ENCODE data around the gene TASOR2.

TASOR2 gene

DNA sequence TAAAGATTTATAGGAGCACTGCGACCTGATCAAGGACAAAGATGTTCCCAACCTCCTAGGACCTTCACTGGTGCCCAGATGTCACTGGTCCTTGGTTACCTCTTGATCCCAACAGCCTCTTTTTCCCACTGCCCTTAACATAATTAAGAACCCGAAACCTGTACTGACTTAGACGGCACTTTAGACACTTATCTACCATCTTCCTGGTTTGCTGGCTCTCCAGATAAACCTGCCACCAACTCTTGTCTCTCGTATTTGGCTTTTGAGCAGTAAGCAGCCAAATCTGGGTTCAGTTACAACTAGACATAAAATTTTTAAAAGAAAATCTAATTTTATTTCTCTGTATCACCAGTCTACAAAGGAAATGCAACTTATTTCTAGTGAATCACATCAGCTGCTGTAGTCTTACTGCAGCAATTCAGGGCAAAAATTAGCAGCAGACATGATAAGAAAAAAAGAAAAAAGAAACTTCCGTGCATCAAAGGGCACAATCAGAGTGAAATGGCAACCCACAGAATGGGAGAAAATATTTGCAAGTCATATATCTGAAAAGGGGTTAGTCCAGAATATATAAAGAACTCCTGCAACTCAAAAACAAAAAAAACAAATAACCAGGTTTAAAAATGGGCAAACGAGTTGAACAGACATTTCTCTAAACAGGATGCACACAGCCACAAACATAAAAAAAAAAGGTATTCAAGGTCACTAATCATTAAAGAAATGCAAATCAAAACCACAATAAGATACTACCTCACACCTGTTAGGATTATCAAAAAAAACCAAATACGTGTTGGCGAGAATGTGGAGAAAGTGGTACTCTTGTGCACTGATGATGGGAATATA lies 27.7 kb upstream of the TASOR2 start:
- no peak for DNase-seq (ENCODE audit: low read depth in 2 of 3, low spot score in 1 of 3)

GRCh38 chr10:5658871-5659618 lies 25.6 kb upstream of the TASOR2 start:
- no peak for DNase-seq (ENCODE audit: low read depth in 2 of 3, low spot score in 1 of 3)

DNA sequence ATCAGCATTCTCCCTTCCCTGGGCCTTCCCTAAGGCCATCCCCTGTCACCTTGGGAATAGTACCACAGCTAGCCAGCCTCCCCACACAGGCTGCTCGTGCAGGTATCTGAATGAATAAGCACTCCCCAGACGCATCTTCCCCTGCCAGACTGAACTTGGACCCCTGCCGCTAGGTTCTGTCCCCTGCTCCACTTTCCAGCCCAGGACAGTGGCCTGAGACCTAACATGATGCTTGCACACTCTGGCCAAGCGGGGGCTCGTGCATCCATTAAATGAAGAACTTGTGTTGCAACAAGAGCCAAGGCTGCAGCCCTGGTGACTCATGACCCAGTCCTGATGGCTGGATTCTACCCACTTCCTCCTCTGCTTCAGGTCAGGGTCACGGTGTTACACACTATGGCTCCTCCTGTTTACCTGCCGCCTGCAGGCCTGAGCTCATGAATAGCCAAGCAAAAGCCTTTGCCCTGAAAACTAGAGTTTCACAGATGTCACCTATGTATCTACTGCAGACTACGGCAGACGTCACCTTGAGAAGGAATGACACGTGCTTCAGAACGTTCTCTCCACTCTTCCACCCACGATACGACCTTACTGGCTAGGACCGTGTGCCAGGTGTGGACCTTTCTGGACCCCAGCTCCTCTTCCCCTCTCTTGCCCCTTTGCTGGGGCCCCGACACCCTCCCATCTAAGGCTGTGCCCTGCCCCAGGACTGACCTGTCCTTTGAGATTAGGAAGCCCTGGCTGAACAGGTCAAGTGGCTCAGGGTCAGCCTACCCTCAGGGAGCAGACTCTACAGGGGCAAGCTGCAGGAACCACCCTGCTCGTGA lies 24.7 kb upstream of the TASOR2 start:
- no peak for DNase-seq (ENCODE audit: low read depth in 2 of 3, low spot score in 1 of 3)

DNA sequence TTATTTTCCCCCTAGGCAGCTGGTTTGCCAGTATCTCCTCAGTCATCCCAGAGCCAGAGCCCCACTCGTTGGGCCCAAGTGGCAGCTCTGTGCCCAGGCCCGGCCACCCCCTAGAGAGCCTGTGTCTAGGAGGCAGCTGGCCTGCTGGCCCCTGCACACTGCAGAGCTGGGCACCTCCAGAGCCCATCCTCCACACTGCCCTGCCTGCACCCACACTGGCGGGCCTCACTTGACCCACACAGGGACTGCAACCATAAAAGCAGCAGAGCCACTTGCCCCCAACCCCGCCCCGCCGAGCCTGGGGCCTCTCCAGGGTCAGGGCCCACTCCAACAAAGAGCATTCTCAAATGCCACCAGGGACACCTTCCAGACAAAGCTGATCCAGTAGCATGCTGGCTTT lies 23.6 kb upstream of the TASOR2 start:
- DNase-seq (ENCODE audit: low read depth in 2 of 3, low spot score in 1 of 3), result no peak

- no peak for DNase-seq (ENCODE audit: low read depth in 2 of 3, low spot score in 1 of 3)
These were observed 21.7 kb upstream of the TASOR2 start for GRCh38 chr10:5662708-5663579.

- no peak for DNase-seq (ENCODE audit: low read depth in 2 of 3, low spot score in 1 of 3)
These were observed 20.8 kb upstream of the TASOR2 start for GRCh38 chr10:5663692-5664427.

DNA sequence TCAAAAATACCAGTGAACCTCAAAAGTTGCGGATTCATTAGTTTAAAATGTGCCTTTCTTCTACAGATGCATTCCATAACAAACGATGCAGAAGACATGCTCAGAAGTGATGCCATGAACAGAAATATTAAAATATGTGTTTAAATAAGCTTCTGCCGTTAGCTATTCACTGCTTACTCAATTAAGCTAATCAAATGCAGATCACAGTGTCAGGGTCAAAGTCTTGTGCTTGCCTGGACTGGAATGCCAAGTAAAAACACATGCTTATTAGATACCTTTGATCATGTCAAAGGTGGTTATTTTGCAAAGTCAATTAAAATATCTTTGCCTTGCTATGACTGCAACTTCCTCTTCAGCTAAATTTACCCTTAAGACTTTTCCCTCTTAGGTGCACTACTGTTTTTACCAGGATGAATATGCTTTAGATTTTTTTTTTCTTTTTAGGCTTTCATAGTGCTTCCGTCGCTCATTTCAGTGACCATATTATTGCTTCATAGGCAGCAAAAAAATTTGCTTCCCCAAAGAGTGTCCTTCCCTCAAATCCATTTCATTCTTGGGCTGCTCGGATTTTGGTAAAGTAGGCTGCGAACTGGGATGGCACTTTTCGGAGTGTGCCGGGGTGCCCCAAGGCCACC lies 19.1 kb upstream of the TASOR2 start:
- no peak for DNase-seq (ENCODE audit: low read depth in 2 of 3, low spot score in 1 of 3)

- DNase-seq (ENCODE audit: low read depth in 2 of 3, low spot score in 1 of 3), result peak in 2 of 3 donors; percentile 22 to 39
These were observed 18.4 kb upstream of the TASOR2 start, which contains the start of gene ASB13 for GRCh38 chr10:5666008-5666840. TSS of gene ASB13 (minus strand) at chr10:5666595. CDS start at chr10:5666551, 44 bp downstream.

GRCh38 chr10:5666841-5667630 lies 17.6 kb upstream of the TASOR2 start:
- DNase-seq (ENCODE audit: low read depth in 2 of 3, low spot score in 1 of 3), result no peak

GRCh38 chr10:5668429-5668828 lies 16.2 kb upstream of the TASOR2 start:
- DNase-seq (ENCODE audit: low read depth in 2 of 3, low spot score in 1 of 3), result no peak

DNA sequence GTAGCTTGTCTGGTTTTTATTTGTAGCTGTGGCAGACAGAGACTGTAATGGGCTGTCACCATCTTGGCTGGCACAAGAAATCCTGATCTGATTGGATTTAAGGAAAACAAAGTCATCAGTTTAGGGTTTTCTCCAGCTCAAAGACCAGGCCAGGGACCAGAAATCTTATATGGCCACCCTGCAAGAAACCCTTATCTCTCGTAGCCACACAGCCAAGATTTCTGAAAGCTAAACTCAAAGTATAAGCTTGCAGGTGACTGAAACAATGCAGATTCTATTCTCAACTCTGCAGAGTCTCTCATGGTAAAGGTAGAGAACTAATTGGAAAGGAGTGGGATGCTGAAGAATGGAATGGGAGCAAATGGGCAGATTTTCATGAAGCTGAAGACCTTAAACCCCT lies 15.0 kb upstream of the TASOR2 start:
- no peak for DNase-seq (ENCODE audit: low read depth in 2 of 3, low spot score in 1 of 3)

- no peak for DNase-seq (ENCODE audit: low read depth in 2 of 3, low spot score in 1 of 3)
These were observed 13.8 kb upstream of the TASOR2 start for GRCh38 chr10:5670662-5671375.

DNA sequence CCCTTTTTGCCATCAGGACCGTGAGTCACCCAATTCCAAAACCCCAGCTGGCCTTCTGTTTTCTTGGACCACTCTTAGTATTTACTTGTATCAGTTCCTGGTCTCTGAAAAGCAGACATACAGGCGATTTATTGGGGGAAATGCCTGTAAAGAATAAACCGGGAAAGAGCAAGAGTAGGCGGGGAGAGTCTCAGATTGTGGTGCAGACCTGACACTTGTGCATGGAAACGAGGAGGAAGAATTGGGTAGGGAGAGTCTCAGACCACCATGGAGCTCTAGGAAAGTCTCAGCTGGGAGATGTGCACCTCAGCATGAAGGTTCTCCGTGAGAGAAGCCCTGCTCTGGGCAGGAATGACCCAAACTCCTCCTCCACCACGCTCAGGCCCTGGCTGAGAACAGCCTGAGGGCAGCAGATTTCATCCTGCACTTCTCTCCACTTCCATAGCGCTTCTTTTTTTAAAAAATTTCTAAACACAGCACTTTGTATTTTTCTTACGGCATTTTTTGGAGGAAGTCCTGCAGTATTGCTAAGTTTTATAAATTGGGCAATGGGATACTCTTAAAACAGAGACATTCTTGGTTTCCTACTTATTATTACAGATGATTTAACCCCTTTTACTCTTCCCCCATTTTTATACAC lies 6.1 kb upstream of the TASOR2 start:
- DNase-seq (ENCODE audit: low read depth in 2 of 3, low spot score in 1 of 3), result no peak

GRCh38 chr10:5679037-5679435 lies 5.6 kb upstream of the TASOR2 start:
- no peak for DNase-seq (ENCODE audit: low read depth in 2 of 3, low spot score in 1 of 3)

DNA sequence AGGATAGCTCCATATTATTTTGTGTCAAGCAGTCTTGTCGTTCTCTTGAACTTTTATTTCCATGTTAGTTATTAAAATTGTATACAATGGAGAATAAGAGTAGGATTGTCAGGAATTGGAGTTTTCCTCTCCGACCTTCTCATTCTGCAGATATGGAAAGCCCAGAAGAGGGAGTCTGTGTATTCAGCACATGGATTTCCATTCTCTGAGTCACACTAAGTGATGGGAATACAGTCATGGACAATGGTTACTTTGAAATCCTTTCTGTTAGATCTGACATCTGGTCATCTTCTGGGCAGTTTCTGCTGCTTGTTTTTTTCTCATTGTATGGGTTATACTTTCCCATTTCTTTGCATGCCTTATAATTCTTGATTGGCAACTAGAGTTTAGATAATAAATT lies 5.0 kb upstream of the TASOR2 start:
- DNase-seq (ENCODE audit: low read depth in 2 of 3, low spot score in 1 of 3), result no peak

GRCh38 chr10:5681930-5682329 lies 2.7 kb upstream of the TASOR2 start:
- DNase-seq (ENCODE audit: low read depth in 2 of 3, low spot score in 1 of 3), result no peak

- DNase-seq (ENCODE audit: low read depth in 2 of 3, low spot score in 1 of 3), result no peak
These were observed 1.6 kb upstream of the TASOR2 start for GRCh38 chr10:5683065-5683464.

Data from stimulated activated CD4-positive, alpha-beta T cell treated with anti-CD3 and anti-CD28 coated beads, Interleukin-12 subunit alpha, Interleukin-12 subunit beta, amount 100 ng/mL, for 48 hours (primary cell).